Keratinocyte (primary cell): ENCODE data around the gene LTC4S. TPM values are rescaled to one million over a fixed set of nuclear protein-coding genes. Genes with fewer than 3 reads are reported as not detected.
"Not testable (repeated sequence)": the region's sequence is repeated elsewhere in the genome, so short reads cannot be mapped to it uniquely, and the experiment has no call there.

Experiments
- DNase-seq: peaks from one replicate; pipeline ENCODE4 v3.0.0-alpha.2; 2011; ENCODE audit warnings: low read depth, missing footprints, low spot score
- FAIRE-seq: peaks from 2 replicates; lab custom pipeline; 2011; peaks lifted over from hg19 to GRCh38; lab: Jason Lieb, UNC
- H2AFZ ChIP-seq: 2 replicates; pipeline ENCODE4 v1.6.0; 2012; ENCODE audit warnings: low read length, control low read depth, inconsistent platforms; ENCODE audit not compliant: control insufficient read depth
- H3K27ac ChIP-seq: 2 replicates; pipeline ENCODE4 v1.5.1; 2011; ENCODE audit warnings: low read length; ENCODE audit not compliant: control insufficient read depth, insufficient read depth
- H3K27me3 ChIP-seq: 3 replicates; pipeline ENCODE4 v1.6.0; 2011; ENCODE audit warnings: low read length; ENCODE audit not compliant: control insufficient read depth, insufficient read depth; ENCODE audit errors: extremely low read depth
- H3K36me3 ChIP-seq, 2 experiments: 2 replicates in 1 of 2; 3 replicates in 1 of 2; pipeline ENCODE4 v1.5.1; 2011; ENCODE audit warnings: low read length in 2 of 2, mild to moderate bottlenecking in 1 of 2; ENCODE audit not compliant: control insufficient read depth in 2 of 2, insufficient read depth in 2 of 2; ENCODE audit errors: extremely low read depth in 1 of 2
- H3K4me1 ChIP-seq: 3 replicates; pipeline ENCODE4 v1.5.1; 2011; ENCODE audit warnings: low read length; ENCODE audit not compliant: control insufficient read depth, insufficient read depth; ENCODE audit errors: extremely low read depth
- H3K4me2 ChIP-seq: 3 replicates; pipeline ENCODE4 v1.6.0; 2011; ENCODE audit warnings: low read depth, low read length; ENCODE audit not compliant: control insufficient read depth, insufficient read depth; ENCODE audit errors: extremely low read depth
- H3K4me3 ChIP-seq, 3 experiments: fragments of 200-600 bp in 1 of 3; sonication (generic) in 1 of 3; 2 replicates in 2 of 3; 3 replicates in 1 of 3; pipeline ENCODE4 v1.5.1; 2011 to 2016; ENCODE audit warnings: low read length in 3 of 3, mild to moderate bottlenecking in 3 of 3, control low read depth in 2 of 3, inconsistent platforms in 1 of 3, low read depth in 1 of 3, mixed read lengths in 1 of 3, mixed run types in 1 of 3, moderate library complexity in 1 of 3; ENCODE audit not compliant: control insufficient read depth in 2 of 3, insufficient read depth in 2 of 3; ENCODE audit errors: extremely low read depth in 1 of 3
- H3K79me2 ChIP-seq: 2 replicates; pipeline ENCODE4 v1.6.0; 2012; ENCODE audit warnings: low read length; ENCODE audit not compliant: control insufficient read depth, insufficient read depth
- H3K9ac ChIP-seq: 3 replicates; pipeline ENCODE4 v1.6.0; 2011; ENCODE audit warnings: low read length; ENCODE audit not compliant: control insufficient read depth, insufficient read depth; ENCODE audit errors: extremely low read depth
- H3K9me1 ChIP-seq: 3 replicates; pipeline ENCODE4 v1.6.0; 2011; ENCODE audit warnings: low read length; ENCODE audit not compliant: control insufficient read depth, insufficient read depth; ENCODE audit errors: extremely low read depth
- H3K9me3 ChIP-seq: 2 replicates; pipeline ENCODE4 v1.5.1; 2012; ENCODE audit warnings: low read depth, low read length; ENCODE audit not compliant: control insufficient read depth
- H4K20me1 ChIP-seq: 3 replicates; pipeline ENCODE4 v1.6.0; 2011; ENCODE audit warnings: low read length; ENCODE audit not compliant: control insufficient read depth, insufficient read depth; ENCODE audit errors: extremely low read depth
- dilution Hi-C: fragments of 300-500 bp; cut with MboI; formaldehyde crosslinking; loops from one replicate; pipeline ENCODE4 v1.7.0; 2020; ENCODE audit warnings: low sequenced_read_pairs; ENCODE audit not compliant: extremely low pct_ligation_motif_present
- polyA minus RNA-seq, 3 experiments: library from RNA; depleted of rRNA, polyadenylated mRNA; stranded (reverse); fragments of >200 nt; gene quantifications; 1 replicate in 1 of 3; 2 replicates in 1 of 3; 3 replicates in 1 of 3; pipeline ENCODE4 v1.2.3, GENCODE V29; 2011
- polyA plus RNA-seq, 5 experiments: library from polyadenylated mRNA; depleted of rRNA in 3 of 5; stranded (reverse) in 3 of 5; stranded (forward) in 1 of 5; unstranded in 1 of 5; fragments of >200 nt; gene quantifications; 1 replicate in 1 of 5; 2 replicates in 3 of 5; 3 replicates in 1 of 5; pipeline versions ENCODE4 v1.2.1 to v1.2.3, GENCODE V29; 2011 to 2012; ENCODE audit warnings: missing spikeins in 2 of 5, low read depth in 1 of 5, low replicate concordance in 1 of 5
- TF ChIP-seq, protein P1 (sequence below), 3 experiments: IDR thresholded peaks in 1 of 3; conservative IDR thresholded peaks in 1 of 3; optimal IDR thresholded peaks in 1 of 3; 2 replicates in 2 of 3; 3 replicates in 1 of 3; pipeline versions ENCODE3 to v1.5.1; 2011; ENCODE audit warnings: low read length in 3 of 3, mild to moderate bottlenecking in 3 of 3, moderate library complexity in 2 of 3, control low read depth in 1 of 3, inconsistent platforms in 1 of 3; ENCODE audit not compliant: insufficient read depth in 2 of 3; ENCODE audit errors: extremely low read depth in 1 of 3

The LTC4S gene, protein sequence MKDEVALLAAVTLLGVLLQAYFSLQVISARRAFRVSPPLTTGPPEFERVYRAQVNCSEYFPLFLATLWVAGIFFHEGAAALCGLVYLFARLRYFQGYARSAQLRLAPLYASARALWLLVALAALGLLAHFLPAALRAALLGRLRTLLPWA
- polyA plus RNA-seq (0.30 TPM in 1 of 3 replicates, not detected in the others), polyA minus RNA-seq (not detected in 3 replicates)
- not detected for polyA plus RNA-seq (2011; ENCODE audit: low read depth)
- 0.27 TPM in 1 of 2 replicates, not detected in the other for polyA plus RNA-seq (2011; cell fraction: cytosol; rRNA removed)
- polyA plus RNA-seq (2011; cell fraction: nucleus; rRNA removed): not detected in 2 replicates
- 0.32 and 0.61 TPM in 2 replicates for polyA plus RNA-seq (2012; ENCODE audit: low replicate concordance)
- polyA minus RNA-seq (2011; cell fraction: cytosol; rRNA and poly(A)+ RNA removed): not detected
- not detected in 2 replicates for polyA minus RNA-seq (2011; cell fraction: nucleus; rRNA and poly(A)+ RNA removed)

DNA sequence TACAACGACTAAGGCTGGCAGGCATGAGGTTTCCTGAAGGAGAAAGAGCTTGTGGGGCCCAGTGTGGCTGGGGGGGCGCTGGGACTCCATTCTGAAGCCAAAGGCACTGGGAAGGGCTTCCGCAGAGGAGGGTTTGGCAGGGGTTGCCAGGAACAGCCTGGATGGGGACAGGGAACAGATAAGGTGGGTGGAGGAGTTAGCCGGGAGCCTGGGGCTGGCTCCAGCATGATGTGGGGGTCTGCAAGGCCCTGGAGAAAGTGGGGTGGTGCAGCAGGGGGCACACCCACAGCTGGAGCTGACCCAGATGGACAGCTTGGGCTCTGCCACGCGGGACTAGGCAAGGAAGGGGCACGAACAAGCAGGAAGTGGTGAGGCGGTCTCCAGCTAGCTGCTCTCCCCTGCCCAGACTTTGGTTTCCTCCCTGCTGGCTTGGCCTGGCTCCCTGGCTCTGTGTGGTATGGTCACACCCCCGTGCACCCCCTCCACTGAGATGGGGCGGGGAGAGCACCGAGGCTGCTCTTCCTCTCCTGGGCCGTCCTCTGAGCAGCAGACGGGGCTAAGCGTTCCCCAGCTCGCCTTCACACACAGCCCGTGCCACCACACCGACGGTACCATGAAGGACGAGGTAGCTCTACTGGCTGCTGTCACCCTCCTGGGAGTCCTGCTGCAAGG is at the start of gene LTC4S:
TSS of gene LTC4S (plus strand) at position 519 of the 672 bp plus-strand sequence. CDS start at position 614, 95 bp downstream.
- H3K4me1 ChIP-seq: peaks cover 22% of the 10 kb centered on the region
- H3K9ac ChIP-seq: no peak within 1 kb of the TSS
- TF ChIP-seq, protein P1, sequence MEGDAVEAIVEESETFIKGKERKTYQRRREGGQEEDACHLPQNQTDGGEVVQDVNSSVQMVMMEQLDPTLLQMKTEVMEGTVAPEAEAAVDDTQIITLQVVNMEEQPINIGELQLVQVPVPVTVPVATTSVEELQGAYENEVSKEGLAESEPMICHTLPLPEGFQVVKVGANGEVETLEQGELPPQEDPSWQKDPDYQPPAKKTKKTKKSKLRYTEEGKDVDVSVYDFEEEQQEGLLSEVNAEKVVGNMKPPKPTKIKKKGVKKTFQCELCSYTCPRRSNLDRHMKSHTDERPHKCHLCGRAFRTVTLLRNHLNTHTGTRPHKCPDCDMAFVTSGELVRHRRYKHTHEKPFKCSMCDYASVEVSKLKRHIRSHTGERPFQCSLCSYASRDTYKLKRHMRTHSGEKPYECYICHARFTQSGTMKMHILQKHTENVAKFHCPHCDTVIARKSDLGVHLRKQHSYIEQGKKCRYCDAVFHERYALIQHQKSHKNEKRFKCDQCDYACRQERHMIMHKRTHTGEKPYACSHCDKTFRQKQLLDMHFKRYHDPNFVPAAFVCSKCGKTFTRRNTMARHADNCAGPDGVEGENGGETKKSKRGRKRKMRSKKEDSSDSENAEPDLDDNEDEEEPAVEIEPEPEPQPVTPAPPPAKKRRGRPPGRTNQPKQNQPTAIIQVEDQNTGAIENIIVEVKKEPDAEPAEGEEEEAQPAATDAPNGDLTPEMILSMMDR (optimal IDR thresholded peaks at IDR 0.05 in 1 of 3, IDR thresholded peaks at IDR 0.05 in 1 of 3, conservative IDR thresholded peaks at IDR 0.05 in 1 of 3; ENCODE audit: extremely low read depth in 1 of 3, insufficient read depth in 2 of 3, low read length in 3 of 3): no peak
- H4K20me1 ChIP-seq: no peaks in the 10 kb centered on the region
- H3K9me3 ChIP-seq: no peaks in the 10 kb centered on the region
- no peaks in the 10 kb centered on the region for H3K9me1 ChIP-seq
- DNase-seq (no peak), FAIRE-seq (peak; percentile 52)
- H3K4me2 ChIP-seq: peak within 1 kb of the TSS; percentile 75
- peaks cover 10 to 14% of the 10 kb centered on the region in 2 experiments for H3K36me3 ChIP-seq
- no peaks in the 10 kb centered on the region for H3K27me3 ChIP-seq
- no peak within 1 kb of the TSS for H3K4me3 ChIP-seq
- peak within 1 kb of the TSS; percentile 12 for H2AFZ ChIP-seq
- dilution Hi-C loops: no loop called here
- no peaks in the 10 kb centered on the region for H3K79me2 ChIP-seq
- H3K27ac ChIP-seq: no peak within 1 kb of the TSS

DNA sequence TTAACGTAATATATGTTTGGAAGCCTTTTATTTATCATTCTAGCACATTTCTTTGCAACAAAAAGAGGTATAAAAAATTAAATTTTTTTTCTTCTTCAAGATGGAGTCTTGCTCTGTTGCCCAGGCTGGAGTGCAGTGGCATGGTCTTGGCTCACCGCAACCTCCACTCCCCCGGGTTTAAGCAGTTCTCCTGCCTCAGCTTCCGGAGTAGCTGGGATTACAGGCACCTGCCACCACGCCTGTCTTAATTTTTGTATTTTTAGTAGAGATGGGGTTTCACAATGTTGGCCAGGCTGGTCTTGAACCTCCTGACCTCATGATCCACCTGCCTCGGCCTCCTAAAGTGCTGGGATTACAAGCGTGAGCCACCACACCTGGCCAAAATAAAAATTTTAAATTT is 49.7 kb upstream of the LTC4S start:
- not testable (repeated sequence) for H3K9me1 ChIP-seq, DNase-seq, H3K4me1 ChIP-seq, H3K9me3 ChIP-seq, H4K20me1 ChIP-seq, FAIRE-seq, H3K4me2 ChIP-seq, H3K27ac ChIP-seq, H3K27me3 ChIP-seq, H3K9ac ChIP-seq, H2AFZ ChIP-seq, H3K4me3 ChIP-seq
- Histone ChIP-seq H3K36me3 (peaks cover 0 to 12% of the 10 kb centered on the region in 2 experiments), H3K79me2 (peaks cover 75% of the 10 kb centered on the region)
- dilution Hi-C loops: loop anchor here (25.0 kb wide), 1 partner anchor 93 kb away; no protein-coding TSS in a partner anchor
